ACC112 (cell line): ENCODE results near the gene JMJD4.

ENCODE experiments used
- H2AFZ ChIP-seq: fragments of 200-600 bp; sonication (generic); one replicate; pipeline ENCODE4 v1.6.0; 2017; ENCODE audit warnings: antibody characterized with exemption, low read length; ENCODE audit not compliant: unreplicated experiment
- H3K27ac ChIP-seq: fragments of 200-600 bp; sonication (generic); 2 replicates; pipeline ENCODE4 v1.5.1; 2014; ENCODE audit warnings: low read depth, mild to moderate bottlenecking, antibody characterized with exemption, low read length, moderate library complexity
- H3K27me3 ChIP-seq: fragments of 200-600 bp; sonication (generic); 2 replicates; pipeline ENCODE4 v1.6.1; 2014; ENCODE audit warnings: mild to moderate bottlenecking, antibody characterized with exemption, low read length, moderate library complexity, mixed read lengths; ENCODE audit not compliant: insufficient read depth
- H3K36me3 ChIP-seq: fragments of 200-600 bp; sonication (generic); 2 replicates; pipeline ENCODE4 v1.6.1; 2016; ENCODE audit warnings: mild to moderate bottlenecking, antibody characterized with exemption, low read length, moderate library complexity, mixed read lengths; ENCODE audit not compliant: insufficient read depth
- H3K4me1 ChIP-seq: fragments of 200-600 bp; sonication (generic); one replicate; pipeline ENCODE4 v1.6.1; 2016; ENCODE audit warnings: low read length, mixed read lengths; ENCODE audit not compliant: insufficient read depth, unreplicated experiment, control insufficient read depth
- H3K4me3 ChIP-seq: fragments of 200-600 bp; sonication (generic); 2 replicates; pipeline ENCODE4 v1.5.1; 2014; ENCODE audit warnings: mild to moderate bottlenecking, low read depth, low read length
- H3K79me2 ChIP-seq: fragments of 200-600 bp; sonication (generic); one replicate; pipeline ENCODE4 v1.6.0; 2016; ENCODE audit warnings: low read length; ENCODE audit not compliant: control insufficient read depth, unreplicated experiment, insufficient read depth

The JMJD4 gene

DNA sequence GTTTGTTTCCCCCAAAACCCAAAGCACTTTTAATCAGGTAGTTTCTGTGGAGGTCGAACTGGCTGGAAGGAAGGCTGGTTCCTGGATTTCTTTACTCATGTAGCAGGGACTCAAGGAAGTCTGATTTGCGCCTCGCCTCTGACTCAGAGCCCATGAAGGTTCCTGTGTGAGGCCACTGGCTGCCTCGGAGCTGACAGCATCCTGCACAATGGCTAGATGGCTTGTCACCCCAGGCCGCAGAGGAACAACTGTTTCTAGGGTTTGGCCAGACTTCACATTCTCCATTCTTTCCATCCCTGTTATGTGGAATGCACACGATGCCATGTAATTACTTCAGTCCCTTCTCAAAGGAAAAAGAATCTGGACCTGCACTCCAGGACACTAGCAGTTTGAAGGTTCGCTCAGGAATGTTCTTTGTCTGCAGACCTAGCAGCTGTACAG lies 41.2 kb upstream of the JMJD4 start:
- no peaks in the 10 kb centered on the region for H3K36me3 ChIP-seq
- peaks cover 15% of the 10 kb centered on the region for H3K4me1 ChIP-seq
- no peaks in the 10 kb centered on the region for H3K79me2 ChIP-seq
- no peak overlapping the region for H3K4me3 ChIP-seq
- H2AFZ ChIP-seq, result no peak overlapping the region
- H3K27ac ChIP-seq, result no peak overlapping the region
- no peaks in the 10 kb centered on the region for H3K27me3 ChIP-seq

DNA sequence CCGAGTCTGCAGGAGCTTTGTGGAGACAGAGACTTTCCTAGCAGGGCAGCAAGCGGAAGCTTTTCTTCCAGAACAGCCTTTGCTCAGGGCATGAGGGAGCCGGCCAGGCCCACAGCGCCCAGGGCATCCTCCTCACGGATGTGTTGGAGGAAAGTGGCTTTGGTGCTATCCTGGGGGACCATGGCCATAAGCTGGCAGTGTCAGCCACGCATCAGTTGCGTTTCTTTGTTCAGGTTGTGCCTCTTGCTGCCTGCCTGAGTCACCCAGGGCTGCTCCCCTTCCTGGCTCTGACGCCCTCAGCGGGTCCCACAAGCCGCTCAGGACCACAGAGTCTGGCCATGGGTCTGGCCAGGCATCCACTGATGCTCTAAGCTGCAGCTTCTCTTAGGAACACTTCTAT lies 40.7 kb upstream of the JMJD4 start:
- H3K27ac ChIP-seq, result no peak overlapping the region
- H3K36me3 ChIP-seq, result no peaks in the 10 kb centered on the region
- H3K4me3 ChIP-seq, result no peak overlapping the region
- H3K27me3 ChIP-seq, result no peaks in the 10 kb centered on the region
- peaks cover 15% of the 10 kb centered on the region for H3K4me1 ChIP-seq
- H3K79me2 ChIP-seq, result no peaks in the 10 kb centered on the region
- no peak overlapping the region for H2AFZ ChIP-seq

DNA sequence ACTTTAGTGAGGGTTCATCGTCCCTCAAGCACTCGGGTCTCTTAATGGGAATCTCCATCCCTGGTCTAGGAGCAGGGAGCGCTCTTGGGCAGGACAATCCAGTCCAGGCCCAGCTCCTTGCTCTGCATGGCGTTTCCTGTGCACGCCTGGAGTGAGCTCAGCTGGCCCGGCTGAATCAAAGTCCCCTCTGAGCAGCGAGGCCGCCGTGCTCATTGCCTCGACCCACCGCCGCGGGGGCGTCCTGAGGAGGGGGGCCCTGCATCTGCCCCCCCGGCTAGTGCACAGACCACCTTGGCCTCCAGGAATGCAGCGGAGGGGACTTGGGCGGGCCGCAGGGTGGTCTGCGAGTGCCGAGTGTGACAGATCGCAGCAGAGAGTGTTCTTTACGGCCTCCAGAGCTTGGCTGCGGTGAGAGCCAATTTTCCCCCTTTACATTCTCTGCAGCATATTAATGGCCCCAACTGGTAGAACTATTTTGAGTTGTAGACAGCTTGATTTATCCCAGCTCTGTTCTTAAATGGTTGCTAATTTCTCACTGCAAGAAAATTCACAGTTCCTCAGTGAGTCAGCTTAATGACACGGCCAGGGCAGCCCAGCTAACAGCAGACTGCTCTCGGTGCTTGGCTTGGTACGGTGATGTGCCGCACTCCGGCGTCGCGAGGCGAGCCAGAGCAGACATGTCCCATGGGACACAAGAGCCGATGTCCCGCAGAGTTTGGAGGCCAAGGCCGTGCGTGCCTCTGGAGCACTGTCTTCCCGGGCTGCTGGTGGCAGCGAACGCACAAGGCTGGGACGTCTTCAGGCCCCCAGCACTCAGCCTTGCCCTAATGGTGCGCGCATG lies 39.9 kb upstream of the JMJD4 start:
- H3K79me2 ChIP-seq, result no peaks in the 10 kb centered on the region
- no peak overlapping the region for H3K27ac ChIP-seq
- peaks cover 15% of the 10 kb centered on the region for H3K4me1 ChIP-seq

DNA sequence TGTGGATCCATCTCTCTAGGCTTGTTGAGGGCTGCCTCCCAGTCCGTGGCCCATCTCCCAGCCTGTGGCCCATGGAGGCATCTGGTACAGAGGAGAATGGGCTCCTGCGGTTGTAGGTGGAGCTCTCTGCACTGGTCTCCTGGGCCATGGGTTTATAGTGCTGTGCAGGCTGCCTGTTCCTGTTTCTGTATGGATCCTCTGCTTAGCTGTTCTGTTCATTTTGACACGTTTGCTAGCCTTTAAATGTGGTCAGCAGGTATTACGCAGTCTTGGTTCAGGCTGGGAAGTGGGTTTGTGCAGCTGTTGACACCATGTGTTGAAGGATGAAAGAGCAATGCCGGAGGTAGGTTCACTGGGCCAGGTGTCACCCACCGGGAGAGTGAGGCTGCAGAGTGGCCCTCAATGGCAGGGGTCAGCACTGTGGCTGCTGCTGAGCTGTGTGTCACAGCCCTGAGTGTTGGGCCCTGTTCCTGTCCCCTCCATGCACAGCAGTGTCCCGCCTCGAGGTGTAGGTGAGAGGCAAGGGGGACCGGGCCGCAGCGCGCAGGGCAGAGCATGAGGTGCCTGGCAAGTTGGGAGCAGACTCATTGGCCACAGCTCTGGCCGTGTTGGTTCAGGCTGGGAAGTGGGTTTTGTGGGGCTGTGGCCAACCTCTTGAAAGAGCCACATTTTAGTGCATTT lies 39.1 kb upstream of the JMJD4 start:
- H3K36me3 ChIP-seq, result no peaks in the 10 kb centered on the region
- no peaks in the 10 kb centered on the region for H3K27me3 ChIP-seq
- H3K4me1 ChIP-seq, result peaks cover 13% of the 10 kb centered on the region
- no peak overlapping the region for H3K4me3 ChIP-seq
- no peaks in the 10 kb centered on the region for H3K79me2 ChIP-seq
- H3K27ac ChIP-seq, result no peak overlapping the region
- H2AFZ ChIP-seq, result no peak overlapping the region

More for the DNA sequence above, 39.9 kb upstream of the JMJD4 start:
- no peak overlapping the region for H2AFZ ChIP-seq
- no peaks in the 10 kb centered on the region for H3K36me3 ChIP-seq
- H3K27me3 ChIP-seq, result no peaks in the 10 kb centered on the region
- H3K4me3 ChIP-seq, result no peak overlapping the region

DNA sequence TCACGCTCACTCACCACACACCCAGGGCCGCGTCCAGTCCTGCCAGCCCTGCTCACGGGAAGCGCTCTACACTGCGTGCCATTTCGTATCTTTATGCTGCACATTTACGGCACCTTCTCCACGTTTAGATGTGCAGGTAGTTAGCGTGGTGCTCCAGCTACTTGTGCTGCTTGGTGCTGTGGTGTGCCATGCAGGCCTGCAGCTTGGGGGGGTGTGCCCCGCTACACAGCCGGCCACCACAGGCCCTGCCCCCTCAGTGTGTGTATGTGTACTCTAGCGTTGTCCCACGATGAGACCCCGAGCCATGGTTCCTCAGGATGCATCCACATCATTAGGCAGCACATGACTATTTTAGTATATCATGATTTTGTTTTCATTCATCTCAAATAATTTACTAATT lies 38.5 kb upstream of the JMJD4 start:
- no peak overlapping the region for H2AFZ ChIP-seq
- no peak overlapping the region for H3K27ac ChIP-seq
- H3K36me3 ChIP-seq, result no peaks in the 10 kb centered on the region
- no peaks in the 10 kb centered on the region for H3K27me3 ChIP-seq
- H3K4me3 ChIP-seq, result no peak overlapping the region
- H3K79me2 ChIP-seq, result no peaks in the 10 kb centered on the region
- H3K4me1 ChIP-seq, result peaks cover 7% of the 10 kb centered on the region

DNA sequence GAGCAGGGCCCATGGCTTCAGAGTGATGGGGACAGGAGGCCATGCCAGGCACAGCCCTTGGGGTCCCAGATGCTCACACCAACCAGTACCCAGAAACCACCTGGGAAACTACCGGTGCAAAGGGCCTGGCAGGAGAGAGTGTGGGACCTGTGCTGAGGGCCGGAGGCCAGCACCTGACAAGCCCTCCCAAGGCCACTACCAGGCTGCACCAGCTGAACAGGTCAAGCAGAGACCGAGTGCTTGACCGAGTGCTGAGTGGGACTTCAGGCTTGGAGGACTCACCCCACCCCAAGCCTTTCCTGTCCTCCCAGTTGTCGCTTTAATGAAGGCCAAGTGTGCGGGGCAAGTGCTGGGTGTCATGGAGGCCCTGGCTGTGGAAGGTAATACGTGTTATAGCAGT lies 36.7 kb upstream of the JMJD4 start:
- peaks cover 5% of the 10 kb centered on the region; the same call in 1 of the 2 replicates for H3K36me3 ChIP-seq
- no peak overlapping the region for H3K4me3 ChIP-seq
- H3K4me1 ChIP-seq, result peaks cover 4% of the 10 kb centered on the region
- no peaks in the 10 kb centered on the region for H3K79me2 ChIP-seq
- H3K27ac ChIP-seq, result no peak overlapping the region
- H2AFZ ChIP-seq, result no peak overlapping the region
- H3K27me3 ChIP-seq, result no peaks in the 10 kb centered on the region

DNA sequence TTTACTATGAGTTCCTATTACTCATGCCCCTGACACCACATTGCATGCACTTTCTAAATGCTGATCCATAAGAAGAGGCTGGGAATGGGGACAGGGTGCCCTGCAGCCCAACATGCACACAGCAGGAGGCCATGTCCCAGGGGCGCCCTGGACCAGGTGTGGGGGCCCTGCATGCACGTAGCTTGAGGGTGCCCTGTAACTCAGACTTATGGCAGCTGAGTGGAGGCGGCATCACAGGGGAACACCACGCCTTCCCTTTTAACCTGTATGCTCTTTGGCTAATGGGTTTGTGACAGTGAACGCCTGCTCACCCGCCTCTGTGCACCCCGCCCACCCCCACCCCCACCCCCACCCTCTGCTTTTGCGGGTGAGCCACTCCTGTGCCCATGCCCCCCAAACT lies 36.2 kb upstream of the JMJD4 start:
- Histone ChIP-seq H3K27ac (no peak overlapping the region), H2AFZ (no peak overlapping the region), H3K4me3 (no peak overlapping the region), H3K79me2 (no peaks in the 10 kb centered on the region), H3K4me1 (peaks cover 4% of the 10 kb centered on the region), H3K36me3 (peaks cover 5% of the 10 kb centered on the region; the same call in 1 of the 2 replicates), H3K27me3 (no peaks in the 10 kb centered on the region)

DNA sequence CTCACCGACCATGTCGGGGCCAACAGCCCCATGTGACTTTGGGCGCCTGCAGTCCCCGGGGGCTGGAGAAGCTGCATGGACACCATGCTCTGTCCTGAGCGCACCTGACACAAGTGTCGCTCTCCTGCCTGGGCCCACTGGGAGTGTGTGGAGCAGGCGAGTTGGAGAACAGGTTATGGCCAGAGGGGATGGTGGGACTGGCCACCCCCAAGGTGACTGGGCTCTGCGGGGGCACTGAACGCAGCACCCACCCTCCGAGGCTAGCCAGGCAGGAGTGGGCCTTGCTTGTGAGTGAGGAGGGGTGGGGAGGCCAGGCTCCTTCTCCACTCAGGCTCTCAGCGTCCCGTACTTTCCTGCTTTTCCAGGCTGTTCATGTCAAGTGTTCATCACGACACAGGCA lies 35.7 kb upstream of the JMJD4 start:
- H3K27ac ChIP-seq, result no peak overlapping the region
- H3K79me2 ChIP-seq, result no peaks in the 10 kb centered on the region
- no peak overlapping the region for H2AFZ ChIP-seq
- no peaks in the 10 kb centered on the region for H3K27me3 ChIP-seq
- H3K4me1 ChIP-seq, result no peaks in the 10 kb centered on the region
- H3K4me3 ChIP-seq, result no peak overlapping the region
- H3K36me3 ChIP-seq, result peaks cover 5% of the 10 kb centered on the region; the same call in 1 of the 2 replicates

DNA sequence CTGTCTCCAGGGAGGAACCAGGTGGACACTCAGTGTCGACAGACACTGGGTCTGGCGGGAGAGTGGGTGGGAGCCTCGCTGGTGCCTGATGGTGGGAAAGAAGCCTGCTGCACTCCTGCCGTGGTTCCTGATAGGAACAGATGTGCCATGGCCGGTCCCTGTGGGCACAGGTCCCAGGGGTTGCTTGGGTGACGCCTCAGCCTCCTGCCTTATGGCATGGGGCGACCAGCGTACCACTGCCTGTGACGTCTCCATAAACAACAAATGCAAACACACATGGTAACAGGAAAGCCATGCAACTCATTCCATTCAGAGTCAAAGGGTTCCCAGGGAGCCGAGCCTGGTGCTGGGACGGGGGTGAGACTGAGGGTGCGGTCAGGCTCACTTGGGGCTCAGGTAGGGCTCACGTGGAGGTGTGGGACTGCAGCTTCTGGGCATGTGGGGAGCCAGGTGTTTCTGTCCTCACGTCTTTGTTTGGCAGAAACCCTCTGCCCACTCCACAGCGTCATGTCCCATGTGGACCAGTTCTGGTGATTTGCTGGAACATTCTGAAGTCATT lies 34.9 kb upstream of the JMJD4 start:
- Histone ChIP-seq H3K36me3 (peaks cover 5% of the 10 kb centered on the region; the same call in 1 of the 2 replicates), H3K27ac (no peak overlapping the region), H2AFZ (no peak overlapping the region), H3K4me1 (no peaks in the 10 kb centered on the region), H3K79me2 (no peaks in the 10 kb centered on the region), H3K27me3 (no peaks in the 10 kb centered on the region), H3K4me3 (no peak overlapping the region)

DNA sequence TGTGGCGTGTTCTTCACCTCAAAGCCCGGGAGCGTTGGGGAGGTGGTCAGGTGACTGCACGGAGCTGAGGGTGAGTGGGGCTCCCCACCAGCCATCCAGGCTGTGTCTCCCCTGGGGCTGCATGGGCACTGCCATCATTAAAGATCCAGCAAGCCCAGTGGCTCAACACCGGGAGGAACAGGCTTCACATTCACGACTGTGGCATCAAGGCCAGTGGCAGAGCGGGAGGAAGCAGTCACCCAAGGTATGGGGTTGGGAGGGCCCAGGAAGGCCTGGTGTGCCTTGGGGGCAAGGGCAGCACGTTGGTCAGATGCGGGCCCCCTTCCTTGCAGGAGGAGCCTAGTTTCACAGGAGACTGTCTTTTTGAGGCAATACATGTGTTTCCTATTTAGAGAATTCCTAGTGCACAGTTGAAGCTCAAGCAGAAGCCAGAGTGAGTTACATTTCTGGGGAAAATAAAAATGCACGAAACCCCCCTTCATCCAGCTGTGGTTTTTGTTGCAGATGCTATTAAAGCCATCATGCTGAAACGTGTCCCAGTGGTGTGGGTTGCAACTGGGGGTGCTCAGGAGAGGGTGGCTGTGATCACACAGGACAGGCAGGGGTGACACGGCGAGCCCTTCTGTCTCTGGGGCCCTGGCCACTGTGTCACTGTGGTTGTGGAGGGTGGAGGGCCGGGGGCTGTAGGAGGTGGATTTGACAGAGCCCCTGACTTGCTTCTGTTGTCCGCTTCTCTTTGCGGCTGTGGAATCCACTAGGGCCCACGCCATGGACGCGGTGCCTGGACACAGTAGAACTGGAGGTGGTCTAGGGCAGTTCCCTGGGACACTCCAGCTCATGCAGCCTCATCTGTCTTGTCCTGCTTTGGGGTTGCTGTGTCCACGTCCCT lies 34.2 kb upstream of the JMJD4 start:
- H3K79me2 ChIP-seq, result no peaks in the 10 kb centered on the region
- no peak overlapping the region for H2AFZ ChIP-seq
- H3K27ac ChIP-seq, result no peak overlapping the region
- H3K4me1 ChIP-seq, result no peaks in the 10 kb centered on the region
- peaks cover 5% of the 10 kb centered on the region; the same call in 1 of the 2 replicates for H3K36me3 ChIP-seq
- H3K27me3 ChIP-seq, result no peaks in the 10 kb centered on the region
- H3K4me3 ChIP-seq, result no peak overlapping the region
